CD4-positive, alpha-beta T cell (primary cell): Measurements from ENCODE around the gene UNC80. TPM values are rescaled to one million over a fixed set of nuclear protein-coding genes. Genes with fewer than 3 reads are reported as not detected.

Experiments
- ATAC-seq: fragments of 200-7000 bp; cut with Tn5 transposase; one replicate; pipeline ENCODE4 v1.10.0; 2022; ENCODE audit warnings: mild to moderate bottlenecking; ENCODE audit not compliant: poor library complexity
- CTCF ChIA-PET: fragments of 350-600 bp; sonication (Branson Sonifier 250); formaldehyde crosslinking; loops from one replicate; lab custom pipeline; 2021; ENCODE audit warnings: antibody characterized with exemption, inconsistent platforms; lab: Charles Lee
- POLR2A ChIA-PET: fragments of 350-600 bp; sonication (Branson Sonifier 250); formaldehyde crosslinking; loops from one replicate; lab custom pipeline; 2021; ENCODE audit warnings: antibody characterized with exemption, inconsistent platforms; lab: Charles Lee
- DNase-seq, 14 experiments: peaks; one replicate each; pipeline ENCODE4 v3.0.0-alpha.2; 2013 to 2020; ENCODE audit warnings: mixed read lengths in 2 of 14
- H3K27ac ChIP-seq, 2 donors: one replicate each; pipeline versions ENCODE4 v1.5.1 to v1.7.0; 2013; ENCODE audit warnings: low read length in 2 of 2, low read depth in 1 of 2, mild to moderate bottlenecking in 1 of 2
- H3K27me3 ChIP-seq, 2 experiments: 1 replicate in 1 of 2; 2 replicates in 1 of 2; pipeline versions ENCODE4 v1.6.1 to v1.7.0; 2013; ENCODE audit warnings: low read length in 2 of 2, control low read depth in 1 of 2, mild to moderate bottlenecking in 1 of 2, moderate library complexity in 1 of 2; ENCODE audit not compliant: insufficient read depth in 2 of 2, control insufficient read depth in 1 of 2
- H3K36me3 ChIP-seq: one replicate; pipeline ENCODE4 v1.6.1; 2013; ENCODE audit warnings: low read length, control low read depth; ENCODE audit not compliant: insufficient read depth
- H3K4me1 ChIP-seq: one replicate; pipeline ENCODE4 v1.6.1; 2013; ENCODE audit warnings: low read length, control low read depth; ENCODE audit not compliant: insufficient read depth
- H3K4me3 ChIP-seq: one replicate; pipeline ENCODE4 v1.5.1; 2013; ENCODE audit warnings: mild to moderate bottlenecking, low read length, moderate library complexity
- H3K9me3 ChIP-seq, 2 experiments: 1 replicate in 1 of 2; 2 replicates in 1 of 2; pipeline versions ENCODE4 v1.6.1 to v1.7.0; 2013; ENCODE audit warnings: low read length in 2 of 2, mild to moderate bottlenecking in 2 of 2, control low read depth in 1 of 2, moderate library complexity in 1 of 2; ENCODE audit not compliant: control insufficient read depth in 1 of 2, insufficient read depth in 1 of 2
- H3K27ac Mint-ChIP-seq: one replicate; pipeline ENCODE4 v1.8.0; 2020; ENCODE audit warnings: mixed read lengths
- H3K27me3 Mint-ChIP-seq: one replicate; pipeline ENCODE4 v1.8.0; 2021; ENCODE audit warnings: mixed read lengths
- H3K36me3 Mint-ChIP-seq: one replicate; pipeline ENCODE4 v1.8.0; 2021; ENCODE audit warnings: low read depth, mixed read lengths
- H3K4me1 Mint-ChIP-seq: one replicate; pipeline ENCODE4 v1.8.0; 2021; ENCODE audit warnings: low read depth, mixed read lengths
- H3K4me3 Mint-ChIP-seq: one replicate; pipeline ENCODE4 v1.8.0; 2020; ENCODE audit warnings: mild to moderate bottlenecking, mixed read lengths
- H3K9me3 Mint-ChIP-seq: one replicate; pipeline ENCODE4 v1.8.0; 2020; ENCODE audit warnings: mixed read lengths
- CTCF ChIP-seq: fragments of 200-600 bp; IDR thresholded peaks from one replicate; pipeline ENCODE4 v1.8.0; 2022; ENCODE audit warnings: antibody characterized with exemption, mild to moderate bottlenecking
- intact Hi-C, 2 experiments: fragments of 100-400 bp; cut with DNase I in 1 of 2; cut with micrococcal nuclease in 1 of 2; formaldehyde crosslinking; loops; one replicate each; pipeline versions ENCODE4 v1.15.1 to v1.9.0; 2023 to 2025; cut with DNase I, micrococcal nuclease
- total RNA-seq, 174 experiments: library from RNA in 2 of 174; stranded (reverse) in 2 of 174; gene quantifications; one replicate each; pipeline ENCODE4 v1.2.3 and lab custom pipeline; 2021 to 2026

The UNC80 gene
- total RNA-seq, 2 experiments from 2014 or later: not detected

GRCh38 chr2:209990838-209991237, 219.2 kb downstream of the UNC80 start:
- no peak overlapping the region for H3K4me3 Mint-ChIP-seq
- intact Hi-C loops: no loop called here
- CTCF ChIA-PET: interaction anchor here (0.9 kb wide), 1 partner anchor 106 kb away, joined by 3 read pairs; no protein-coding TSS in a partner anchor

GRCh38 chr2:209993968-209994367, 222.3 kb downstream of the UNC80 start:
- ChIA-PET CTCF (no interaction called here), POLR2A (no interaction called here)
- H3K9me3 Mint-ChIP-seq: no peaks in the 10 kb centered on the region
- no peaks in the 10 kb centered on the region for H3K9me3 ChIP-seq
- intact Hi-C loops: no loop called here
- H3K27ac Mint-ChIP-seq: no peak overlapping the region
- no peak overlapping the region for H3K4me3 ChIP-seq
- DNase-seq (no peak), ATAC-seq (no peak)
- H3K27ac ChIP-seq: no peak overlapping the region
- H3K4me3 Mint-ChIP-seq: no peak overlapping the region
- H3K4me1 ChIP-seq: no peaks in the 10 kb centered on the region
- H3K27me3 ChIP-seq: no peaks in the 10 kb centered on the region
- peaks cover 7% of the 10 kb centered on the region for H3K27me3 Mint-ChIP-seq
- no peak for TF ChIP-seq CTCF
- H3K4me1 Mint-ChIP-seq: peaks cover 5% of the 10 kb centered on the region
- no peaks in the 10 kb centered on the region for H3K36me3 Mint-ChIP-seq
- H3K36me3 ChIP-seq: no peaks in the 10 kb centered on the region

More at GRCh38 chr2:209990838-209991237, 219.2 kb downstream of the UNC80 start:
- POLR2A ChIA-PET: no interaction called here
- no peak overlapping the region for H3K4me3 ChIP-seq
- ATAC-seq: no peak
- H3K9me3 ChIP-seq: no peaks in the 10 kb centered on the region
- no peak overlapping the region for H3K27ac ChIP-seq
- no peaks in the 10 kb centered on the region for H3K4me1 ChIP-seq
- H3K36me3 Mint-ChIP-seq: no peaks in the 10 kb centered on the region
- H3K36me3 ChIP-seq: no peaks in the 10 kb centered on the region
- H3K27ac Mint-ChIP-seq: no peak overlapping the region
- H3K27me3 Mint-ChIP-seq: peaks cover 14% of the 10 kb centered on the region
- no peaks in the 10 kb centered on the region for H3K27me3 ChIP-seq
- DNase-seq: no peak
- H3K9me3 Mint-ChIP-seq: no peaks in the 10 kb centered on the region
- no peak for TF ChIP-seq CTCF
- no peaks in the 10 kb centered on the region for H3K4me1 Mint-ChIP-seq

GRCh38 chr2:209998596-209998995, 227.0 kb downstream of the UNC80 start:
- intact Hi-C loops: loop anchor here in 1 of 2 experiments (2.0 kb wide), 1 partner anchor 174 kb away; no protein-coding TSS in a partner anchor
- H3K36me3 Mint-ChIP-seq: peaks cover 12% of the 10 kb centered on the region
- no peaks in the 10 kb centered on the region for H3K36me3 ChIP-seq
- H3K27me3 ChIP-seq: no peaks in the 10 kb centered on the region
- H3K9me3 ChIP-seq: no peaks in the 10 kb centered on the region
- no peak overlapping the region for H3K27ac Mint-ChIP-seq
- no peak for ATAC-seq
- H3K4me1 ChIP-seq: peaks cover 15% of the 10 kb centered on the region
- no peak overlapping the region for H3K4me3 ChIP-seq
- H3K27ac ChIP-seq: no peak overlapping the region
- peaks cover 38% of the 10 kb centered on the region for H3K4me1 Mint-ChIP-seq
- POLR2A ChIA-PET: no interaction called here
- H3K4me3 Mint-ChIP-seq: no peak overlapping the region
- no peaks in the 10 kb centered on the region for H3K9me3 Mint-ChIP-seq
- CTCF ChIA-PET: interaction anchor here (1.7 kb wide), 1 partner anchor 17 kb away, joined by 3 read pairs; no protein-coding TSS in a partner anchor
- no peak for TF ChIP-seq CTCF
- H3K27me3 Mint-ChIP-seq: no peaks in the 10 kb centered on the region
- no peak for DNase-seq
